ENCODE measurements around the gene CYGB.

GRCh38 chr17:76538281-76538931, 897 bp upstream of the CYGB start:
- TF ChIP-seq TEAD4 (IDR thresholded peaks at IDR 0.05) (no peak), EGR1 (IDR thresholded peaks at IDR 0.05) (no peak), CEBPB (IDR thresholded peaks at IDR 0.05) (no peak), EP300 (IDR thresholded peaks at IDR 0.05; ENCODE audit: borderline replicate concordance) (no peak), FOXM1 (IDR thresholded peaks at IDR 0.05; ENCODE audit: borderline replicate concordance, low read depth) (no peak), REST (IDR thresholded peaks at IDR 0.05; ENCODE audit: low read depth) (no peak), ZBTB7A (IDR thresholded peaks at IDR 0.05; ENCODE audit: low read depth) (no peak), MAX (IDR thresholded peaks at IDR 0.05) (no peak), USF1 (IDR thresholded peaks at IDR 0.05) (no peak)
